GM06990 (cell line): ENCODE results near the gene TPGS1.

Experiments
- DNase-seq: peaks from one replicate; pipeline ENCODE4 v3.0.0-alpha.2; 2011; ENCODE audit not compliant: insufficient read length; ENCODE audit errors: extremely low read depth
- H3K27me3 ChIP-seq: replicated peaks from 2 replicates; pipeline ENCODE4 v1.6.0; 2011; ENCODE audit warnings: low read length; ENCODE audit not compliant: control insufficient read depth, insufficient read depth
- H3K36me3 ChIP-seq: 2 replicates; pipeline ENCODE4 v1.5.1; 2011; ENCODE audit warnings: low read length; ENCODE audit not compliant: control insufficient read depth, insufficient read depth
- H3K4me3 ChIP-seq: replicated peaks from 2 replicates; pipeline ENCODE4 v1.5.1; 2011; ENCODE audit warnings: low read depth, mild to moderate bottlenecking, control low read depth, low read length
- CTCF ChIP-seq: IDR thresholded peaks from 2 replicates; pipeline ENCODE4 v1.5.1; 2011; ENCODE audit warnings: low read length, control low read depth, mild to moderate bottlenecking, inconsistent platforms; ENCODE audit not compliant: insufficient read depth, poor library complexity, severe bottlenecking

The TPGS1 gene

GRCh38 chr19:538641-539428, 31.5 kb downstream of the TPGS1 start:
- DNase-seq, result no peak
- peaks cover 13% of the 10 kb centered on the region for H3K36me3 ChIP-seq
- no peak overlapping the region for H3K4me3 ChIP-seq
- no peaks in the 10 kb centered on the region for H3K27me3 ChIP-seq
- no peak for TF ChIP-seq CTCF

GRCh38 chr19:539429-540030, 32.2 kb downstream of the TPGS1 start:
- no peak for DNase-seq
- no peak overlapping the region for H3K4me3 ChIP-seq
- no peak for TF ChIP-seq CTCF
- H3K27me3 ChIP-seq, result no peaks in the 10 kb centered on the region
- peaks cover 13% of the 10 kb centered on the region for H3K36me3 ChIP-seq

GRCh38 chr19:540867-541637, 33.8 kb downstream of the TPGS1 start:
- H3K36me3 ChIP-seq, result peaks cover 13% of the 10 kb centered on the region
- no peak for DNase-seq
- H3K27me3 ChIP-seq, result no peaks in the 10 kb centered on the region
- no peak for TF ChIP-seq CTCF
- H3K4me3 ChIP-seq, result no peak overlapping the region

- no peak for DNase-seq
- Histone ChIP-seq H3K36me3 (peaks cover 9% of the 10 kb centered on the region), H3K27me3 (no peaks in the 10 kb centered on the region), H3K4me3 (no peak overlapping the region)
- no peak for TF ChIP-seq CTCF
Observed at GRCh38 chr19:541699-542098, 34.4 kb downstream of the TPGS1 start.

- H3K4me3 ChIP-seq, result no peak overlapping the region
- no peaks in the 10 kb centered on the region for H3K27me3 ChIP-seq
- H3K36me3 ChIP-seq, result peaks cover 8% of the 10 kb centered on the region
- no peak for DNase-seq
- no peak for TF ChIP-seq CTCF
Observed at GRCh38 chr19:542173-542866, 35.0 kb downstream of the TPGS1 start.
